HepG2 (cell line): Measurements from ENCODE around the gene CDYL. TPM values are rescaled to one million over a fixed set of nuclear protein-coding genes. Genes with fewer than 3 reads are reported as not detected.
A peak's percentile ranks its signal among the peaks of the same experiment; 100 is the strongest.

Experiments
- BRD4 ChIP-seq: sonication (generic); formaldehyde crosslinking; IDR thresholded peaks from 2 replicates; pipeline ENCODE4 v1.4.0; 2020; ENCODE audit warnings: missing genetic modification reagents
- CAMTA2 ChIP-seq: sonication (generic); formaldehyde crosslinking; IDR thresholded peaks from 2 replicates; pipeline ENCODE4 v1.4.0; 2020; ENCODE audit warnings: mild to moderate bottlenecking, missing genetic modification reagents, borderline replicate concordance
- CBFB ChIP-seq: sonication (generic); formaldehyde crosslinking; IDR thresholded peaks from 2 replicates; pipeline ENCODE4 v1.4.0; 2020; ENCODE audit warnings: missing genetic modification reagents
- CCAR2 ChIP-seq: fragments of 200-400 bp; formaldehyde crosslinking; optimal IDR thresholded peaks from 2 replicates; pipeline ENCODE3; 2018; ENCODE audit warnings: low read depth, mild to moderate bottlenecking, low read length, moderate library complexity
- ISX ChIP-seq: sonication (generic); formaldehyde crosslinking; conservative IDR thresholded peaks from 2 replicates; pipeline ENCODE4 v1.5.0; 2020; ENCODE audit warnings: missing genetic modification reagents
- MED13 ChIP-seq: sonication (generic); formaldehyde crosslinking; IDR thresholded peaks from 2 replicates; pipeline ENCODE4 v1.5.0; 2020; ENCODE audit warnings: missing genetic modification reagents
- NONO ChIP-seq, 2 experiments: fragments of 450-650 bp in 1 of 2; sonication (generic) in 1 of 2; formaldehyde crosslinking in 1 of 2; IDR thresholded peaks in 1 of 2; conservative IDR thresholded peaks in 1 of 2; 2 replicates each; pipeline versions ENCODE4 v1.6.1 to v1.8.0; 2017 to 2022; ENCODE audit warnings: mild to moderate bottlenecking in 1 of 2, missing genetic modification reagents in 1 of 2, moderate library complexity in 1 of 2
- RBAK ChIP-seq: sonication (generic); formaldehyde crosslinking; IDR thresholded peaks from 2 replicates; pipeline ENCODE4 v1.5.1; 2020; ENCODE audit warnings: mild to moderate bottlenecking, missing genetic modification reagents
- REL ChIP-seq: sonication (generic); formaldehyde crosslinking; conservative IDR thresholded peaks from 2 replicates; pipeline ENCODE4 v1.8.0; 2022; ENCODE audit warnings: mild to moderate bottlenecking, missing genetic modification reagents, moderate library complexity
- RFX1 ChIP-seq: fragments of 450-650 bp; IDR thresholded peaks from 2 replicates; pipeline ENCODE4 v1.6.1; 2017
- RFX3 ChIP-seq: IDR thresholded peaks from 2 replicates; pipeline ENCODE4 v1.6.1; 2016; ENCODE audit warnings: missing biosample characterization, missing genetic modification reagents
- SP5 ChIP-seq: IDR thresholded peaks from 2 replicates; pipeline ENCODE4 v1.6.1; 2016; ENCODE audit warnings: low read depth, borderline replicate concordance
- ZFAT ChIP-seq: sonication (generic); formaldehyde crosslinking; conservative IDR thresholded peaks from 2 replicates; pipeline ENCODE4 v1.8.1; 2023; ENCODE audit warnings: missing genetic modification reagents, inconsistent platforms
- ZFY ChIP-seq: sonication (generic); formaldehyde crosslinking; IDR thresholded peaks from 2 replicates; pipeline ENCODE4 v1.4.0; 2020; ENCODE audit warnings: missing genetic modification reagents
- ZIK1 ChIP-seq: sonication (generic); formaldehyde crosslinking; IDR thresholded peaks from 2 replicates; pipeline ENCODE4 v1.5.0; 2020; ENCODE audit warnings: mild to moderate bottlenecking, low read depth, missing genetic modification reagents, borderline replicate concordance
- ZNF224 ChIP-seq: sonication (generic); formaldehyde crosslinking; IDR thresholded peaks from 2 replicates; pipeline ENCODE4 v1.5.0; 2020; ENCODE audit warnings: mild to moderate bottlenecking, missing genetic modification reagents
- ZNF326 ChIP-seq: sonication (generic); formaldehyde crosslinking; IDR thresholded peaks from 2 replicates; pipeline ENCODE4 v1.4.0; 2020; ENCODE audit warnings: missing genetic modification reagents, borderline replicate concordance
- ZNF7 ChIP-seq: IDR thresholded peaks from 2 replicates; pipeline ENCODE4 v1.6.1; 2016; ENCODE audit warnings: missing biosample characterization, missing genetic modification reagents
- ZNF775 ChIP-seq: sonication (generic); formaldehyde crosslinking; IDR thresholded peaks from 2 replicates; pipeline ENCODE4 v1.4.0; 2020; ENCODE audit warnings: missing genetic modification reagents, mild to moderate bottlenecking, moderate library complexity, borderline replicate concordance
- ZNF83 ChIP-seq: sonication (generic); formaldehyde crosslinking; IDR thresholded peaks from 2 replicates; pipeline ENCODE4 v1.4.0; 2020; ENCODE audit warnings: missing genetic modification reagents, mild to moderate bottlenecking, borderline replicate concordance
- ZZZ3 ChIP-seq: sonication (generic); formaldehyde crosslinking; IDR thresholded peaks from 2 replicates; pipeline ENCODE4 v1.4.0; 2020; ENCODE audit warnings: missing genetic modification reagents, mild to moderate bottlenecking, borderline replicate concordance
- polyA plus RNA-seq, 8 experiments: library from polyadenylated mRNA; depleted of rRNA in 3 of 8; stranded (reverse) in 7 of 8; unstranded in 1 of 8; fragments of >200 nt; fragmentation: Illumina TruSeq in 4 of 8; extraction: Trizol in 4 of 8; gene quantifications; 2 replicates each; pipeline versions ENCODE4 v1.2.1 to v1.2.3, GENCODE V29; 2011 to 2016; ENCODE audit warnings: low read depth in 4 of 8, missing spikeins in 1 of 8, mixed read lengths in 1 of 8; ENCODE audit not compliant: insufficient read depth in 1 of 8
- total RNA-seq, 5 experiments: library from RNA; depleted of rRNA; stranded (reverse); fragments of >200 nt; fragmentation: Illumina TruSeq; extraction: Trizol; gene quantifications; 2 replicates each; pipeline ENCODE4 v1.2.3, GENCODE V29; 2016; ENCODE audit warnings: low read depth in 1 of 5
- TF ChIP-seq, protein P1 (sequence below): sonication (generic); formaldehyde crosslinking; IDR thresholded peaks from 2 replicates; pipeline ENCODE4 v1.5.0; 2020; ENCODE audit warnings: missing genetic modification reagents, mild to moderate bottlenecking, borderline replicate concordance
- TF ChIP-seq, protein P2 (sequence below): sonication (generic); formaldehyde crosslinking; IDR thresholded peaks from 2 replicates; pipeline ENCODE4 v1.4.0; 2020; ENCODE audit warnings: missing genetic modification reagents, mild to moderate bottlenecking, borderline replicate concordance
- TF ChIP-seq, protein P3 (sequence below): sonication (generic); formaldehyde crosslinking; IDR thresholded peaks from 2 replicates; pipeline ENCODE4 v1.4.0; 2020; ENCODE audit warnings: missing genetic modification reagents

CDYL gene
- total and polyA plus RNA-seq, 2 of the 13 experiments (the other 11 are each of a cell fraction or from before 2014, with no cell fraction given), result 22.8 to 105 TPM

DNA sequence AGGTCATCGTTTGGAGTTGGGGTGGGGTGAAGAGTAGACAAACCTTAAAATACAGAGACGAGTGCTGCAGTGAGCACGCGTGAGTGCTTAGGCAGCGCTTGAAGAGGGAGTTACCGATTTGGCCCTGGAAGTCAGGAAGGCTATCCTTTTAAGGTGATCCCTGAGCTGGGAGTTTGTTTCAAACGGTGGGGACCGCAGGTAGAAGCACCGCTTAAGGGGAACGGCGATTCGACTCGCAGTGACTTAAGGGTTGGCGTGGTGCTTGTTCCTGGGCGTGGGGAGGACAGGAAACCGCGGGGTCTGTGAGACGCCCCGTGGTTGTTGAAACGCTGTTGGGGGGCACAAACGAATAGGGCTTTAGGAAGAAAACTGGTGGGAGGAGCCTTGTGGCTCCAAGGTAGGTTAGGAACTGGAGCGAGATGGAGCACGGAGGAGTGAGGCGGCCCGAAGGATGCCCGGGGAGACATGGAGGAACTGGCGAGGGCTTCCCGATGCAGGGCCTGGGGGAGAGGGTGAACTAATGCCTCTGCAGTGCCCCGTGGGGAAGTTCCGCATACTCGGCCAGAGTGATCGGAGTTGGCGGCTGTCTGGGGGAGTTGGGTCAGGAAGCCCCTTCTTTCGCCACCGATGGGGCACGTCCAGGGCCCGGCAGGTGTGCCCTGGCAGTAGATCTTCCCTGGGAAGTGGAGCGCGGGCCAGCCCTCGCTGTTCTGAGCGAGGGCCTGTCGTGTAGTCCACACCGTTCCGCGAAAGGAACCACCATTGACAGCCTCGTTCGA lies 1.3 kb upstream of the CDYL start (continued):
- TF ChIP-seq CAMTA2 (CRISPR knock-in tag), result no peak
- TF ChIP-seq NONO (IDR thresholded peaks at IDR 0.05), result no peak
- TF ChIP-seq NONO (CRISPR knock-in tag; conservative IDR thresholded peaks at IDR 0.05), result peak; percentile 20; the same call in 1 of the 2 replicates
- TF ChIP-seq ZNF224 (CRISPR knock-in tag), result 0 out of 2 replicates have a peak, but pooled peaks have one; percentile 50
- TF ChIP-seq ZNF7 (CRISPR knock-in tag), result no peak
- TF ChIP-seq ISX (CRISPR knock-in tag), result no peak
- TF ChIP-seq SP5 (CRISPR knock-in tag), result no peak
- no peak for TF ChIP-seq ZFY (CRISPR knock-in tag)
- no peak for TF ChIP-seq BRD4 (CRISPR knock-in tag)
- no peak for TF ChIP-seq RFX1
- TF ChIP-seq ZNF775 (CRISPR knock-in tag), result no peak
- no peak for TF ChIP-seq CCAR2
- no peak for TF ChIP-seq REL (CRISPR knock-in tag)
- TF ChIP-seq ZZZ3 (CRISPR knock-in tag), result no peak
- TF ChIP-seq ZFAT (CRISPR knock-in tag), result no peak
- TF ChIP-seq, protein P1, sequence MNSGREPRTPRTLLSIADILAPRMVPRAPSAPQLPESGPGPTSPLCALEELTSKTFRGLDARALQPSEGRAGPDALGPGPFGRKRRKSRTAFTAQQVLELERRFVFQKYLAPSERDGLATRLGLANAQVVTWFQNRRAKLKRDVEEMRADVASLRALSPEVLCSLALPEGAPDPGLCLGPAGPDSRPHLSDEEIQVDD (CRISPR knock-in tag), result no peak
- no peak for TF ChIP-seq ZIK1 (CRISPR knock-in tag)
- TF ChIP-seq, protein P2, sequence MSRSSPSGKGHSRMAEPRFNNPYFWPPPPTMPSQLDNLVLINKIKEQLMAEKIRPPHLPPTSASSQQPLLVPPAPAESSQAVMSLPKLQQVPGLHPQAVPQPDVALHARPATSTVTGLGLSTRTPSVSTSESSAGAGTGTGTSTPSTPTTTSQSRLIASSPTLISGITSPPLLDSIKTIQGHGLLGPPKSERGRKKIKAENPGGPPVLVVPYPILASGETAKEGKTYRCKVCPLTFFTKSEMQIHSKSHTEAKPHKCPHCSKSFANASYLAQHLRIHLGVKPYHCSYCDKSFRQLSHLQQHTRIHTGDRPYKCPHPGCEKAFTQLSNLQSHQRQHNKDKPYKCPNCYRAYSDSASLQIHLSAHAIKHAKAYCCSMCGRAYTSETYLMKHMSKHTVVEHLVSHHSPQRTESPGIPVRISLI (CRISPR knock-in tag), result no peak
- no peak for TF ChIP-seq RBAK (CRISPR knock-in tag)
- 0 out of 2 replicates have a peak, but pooled peaks have one; percentile 20 for TF ChIP-seq ZNF83 (CRISPR knock-in tag)
- no peak for TF ChIP-seq RFX3 (CRISPR knock-in tag)
- TF ChIP-seq ZNF326, result no peak
- TF ChIP-seq MED13 (CRISPR knock-in tag), result no peak
- no peak for TF ChIP-seq CBFB (CRISPR knock-in tag)
- TF ChIP-seq, protein P3, sequence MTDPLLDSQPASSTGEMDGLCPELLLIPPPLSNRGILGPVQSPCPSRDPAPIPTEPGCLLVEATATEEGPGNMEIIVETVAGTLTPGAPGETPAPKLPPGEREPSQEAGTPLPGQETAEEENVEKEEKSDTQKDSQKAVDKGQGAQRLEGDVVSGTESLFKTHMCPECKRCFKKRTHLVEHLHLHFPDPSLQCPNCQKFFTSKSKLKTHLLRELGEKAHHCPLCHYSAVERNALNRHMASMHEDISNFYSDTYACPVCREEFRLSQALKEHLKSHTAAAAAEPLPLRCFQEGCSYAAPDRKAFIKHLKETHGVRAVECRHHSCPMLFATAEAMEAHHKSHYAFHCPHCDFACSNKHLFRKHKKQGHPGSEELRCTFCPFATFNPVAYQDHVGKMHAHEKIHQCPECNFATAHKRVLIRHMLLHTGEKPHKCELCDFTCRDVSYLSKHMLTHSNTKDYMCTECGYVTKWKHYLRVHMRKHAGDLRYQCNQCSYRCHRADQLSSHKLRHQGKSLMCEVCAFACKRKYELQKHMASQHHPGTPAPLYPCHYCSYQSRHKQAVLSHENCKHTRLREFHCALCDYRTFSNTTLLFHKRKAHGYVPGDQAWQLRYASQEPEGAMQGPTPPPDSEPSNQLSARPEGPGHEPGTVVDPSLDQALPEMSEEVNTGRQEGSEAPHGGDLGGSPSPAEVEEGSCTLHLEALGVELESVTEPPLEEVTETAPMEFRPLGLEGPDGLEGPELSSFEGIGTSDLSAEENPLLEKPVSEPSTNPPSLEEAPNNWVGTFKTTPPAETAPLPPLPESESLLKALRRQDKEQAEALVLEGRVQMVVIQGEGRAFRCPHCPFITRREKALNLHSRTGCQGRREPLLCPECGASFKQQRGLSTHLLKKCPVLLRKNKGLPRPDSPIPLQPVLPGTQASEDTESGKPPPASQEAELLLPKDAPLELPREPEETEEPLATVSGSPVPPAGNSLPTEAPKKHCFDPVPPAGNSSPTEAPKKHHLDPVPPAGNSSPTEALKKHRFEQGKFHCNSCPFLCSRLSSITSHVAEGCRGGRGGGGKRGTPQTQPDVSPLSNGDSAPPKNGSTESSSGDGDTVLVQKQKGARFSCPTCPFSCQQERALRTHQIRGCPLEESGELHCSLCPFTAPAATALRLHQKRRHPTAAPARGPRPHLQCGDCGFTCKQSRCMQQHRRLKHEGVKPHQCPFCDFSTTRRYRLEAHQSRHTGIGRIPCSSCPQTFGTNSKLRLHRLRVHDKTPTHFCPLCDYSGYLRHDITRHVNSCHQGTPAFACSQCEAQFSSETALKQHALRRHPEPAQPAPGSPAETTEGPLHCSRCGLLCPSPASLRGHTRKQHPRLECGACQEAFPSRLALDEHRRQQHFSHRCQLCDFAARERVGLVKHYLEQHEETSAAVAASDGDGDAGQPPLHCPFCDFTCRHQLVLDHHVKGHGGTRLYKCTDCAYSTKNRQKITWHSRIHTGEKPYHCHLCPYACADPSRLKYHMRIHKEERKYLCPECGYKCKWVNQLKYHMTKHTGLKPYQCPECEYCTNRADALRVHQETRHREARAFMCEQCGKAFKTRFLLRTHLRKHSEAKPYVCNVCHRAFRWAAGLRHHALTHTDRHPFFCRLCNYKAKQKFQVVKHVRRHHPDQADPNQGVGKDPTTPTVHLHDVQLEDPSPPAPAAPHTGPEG, result 0 out of 2 replicates have a peak, but pooled peaks have one; percentile 26
